NOMO-1 treated with DMSO at 0.1 percent for 48 hours (cell line): ENCODE measurements around the gene BICC1.
A peak's percentile ranks its signal among the peaks of the same experiment; 100 is the strongest.
"Not testable (repeated sequence)": the region's sequence is repeated elsewhere in the genome, so short reads cannot be mapped to it uniquely, and the experiment has no call there.

ENCODE experiments used
- DNase-seq: peaks from one replicate; lab custom pipeline; 2025; ENCODE audit not compliant: unreplicated experiment; lab: John Stamatoyannopoulos, UW

Gene BICC1

GRCh38 chr10:58597211-58597610, 84.5 kb downstream of the BICC1 start:
- DNase-seq: not testable (repeated sequence)

DNA sequence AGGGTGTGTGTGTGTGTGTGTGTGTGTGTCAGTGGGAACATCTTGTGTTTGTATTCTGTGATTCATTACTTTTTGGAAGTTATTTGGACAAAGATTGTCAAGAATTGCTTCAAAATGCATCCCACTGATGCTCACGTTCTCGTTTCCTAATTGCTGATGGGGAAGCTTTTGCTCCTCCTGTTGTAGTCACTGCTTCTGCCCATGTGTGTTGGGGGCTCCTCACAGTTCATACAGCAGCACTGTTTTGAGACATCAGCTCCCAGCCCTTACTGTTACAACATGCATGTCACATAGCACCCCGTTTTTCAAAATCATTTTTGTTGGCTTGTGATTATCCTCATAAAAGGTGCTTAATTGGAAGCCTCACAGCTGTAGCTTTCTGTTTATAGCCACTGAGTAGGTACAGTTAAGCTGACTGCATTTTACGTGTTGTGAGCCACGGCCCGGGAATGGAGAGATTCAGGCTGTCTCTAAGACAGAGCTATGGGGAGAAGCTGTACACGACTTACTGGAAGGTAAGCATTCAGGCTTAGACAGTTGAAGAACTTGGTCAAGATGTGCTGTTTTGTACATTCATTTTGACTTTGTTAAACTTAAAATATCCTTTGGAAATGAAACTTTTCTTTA, 87.4 kb downstream of the BICC1 start:
- DNase-seq: no peak

- DNase-seq: no peak
Observed at GRCh38 chr10:58608351-58608750, 95.7 kb downstream of the BICC1 start.

DNA sequence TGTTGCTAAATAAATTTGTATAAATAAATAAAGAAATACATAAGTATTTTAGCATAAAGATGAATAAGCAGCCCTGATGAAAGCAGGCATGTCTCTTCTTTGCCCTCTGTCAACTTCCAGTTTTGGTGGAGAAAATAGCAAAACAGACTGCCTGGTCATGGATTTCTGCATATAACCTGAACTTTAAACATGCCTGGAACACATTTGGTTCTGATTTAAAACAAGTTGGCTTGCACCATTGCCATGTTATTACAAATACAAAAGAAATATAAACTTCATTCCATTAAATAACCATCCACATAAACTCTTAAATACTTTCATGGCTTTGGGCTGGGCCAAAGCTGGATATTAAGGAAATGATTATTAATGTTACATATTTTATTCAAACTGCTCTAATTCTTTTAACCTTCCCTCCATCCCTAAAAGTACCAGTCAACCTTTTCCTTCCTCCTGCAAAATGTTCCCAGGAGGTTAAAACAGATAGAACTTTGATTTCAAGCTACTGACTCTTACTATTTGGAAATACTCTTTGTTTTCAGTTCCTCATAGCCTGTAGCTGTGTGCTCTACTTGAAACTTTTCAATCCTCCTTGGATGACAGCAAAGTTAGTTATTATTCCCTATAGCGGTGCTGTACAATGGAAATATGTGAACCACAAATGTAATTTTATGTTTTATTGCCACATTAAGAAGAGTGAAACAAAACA, 96.3 kb downstream of the BICC1 start:
- DNase-seq: peak; percentile 4

DNA sequence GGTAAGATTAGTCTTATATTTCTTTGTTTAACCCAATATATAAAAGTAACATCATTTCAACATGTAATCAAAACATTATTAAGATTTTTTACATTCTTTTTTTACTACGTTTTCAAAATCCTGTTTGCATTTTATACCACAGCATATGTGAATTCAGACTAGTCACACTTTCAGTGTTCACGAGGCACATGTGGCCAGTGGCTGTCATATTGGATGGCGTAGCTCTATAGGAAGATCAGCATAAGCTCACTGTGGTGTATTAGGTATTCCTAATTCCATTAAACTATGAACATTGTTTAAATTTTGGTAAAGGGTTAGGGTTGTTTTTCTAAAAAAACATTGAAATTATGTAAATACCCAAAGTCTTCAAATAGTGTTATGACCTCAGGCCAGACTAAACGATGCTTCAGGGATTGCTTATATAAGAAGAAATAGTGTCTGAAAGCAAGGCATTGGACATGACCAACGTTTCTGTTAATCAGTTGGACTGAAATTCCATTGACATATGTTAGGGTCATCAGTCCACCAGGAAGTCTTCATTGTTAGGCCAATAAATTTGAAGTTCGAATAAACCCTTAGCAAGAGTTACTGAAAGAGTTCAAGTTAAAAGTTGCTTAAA, 97.0 kb downstream of the BICC1 start:
- no peak for DNase-seq

- DNase-seq: no peak
Observed at GRCh38 chr10:58615237-58615935, 102.7 kb downstream of the BICC1 start.

DNA sequence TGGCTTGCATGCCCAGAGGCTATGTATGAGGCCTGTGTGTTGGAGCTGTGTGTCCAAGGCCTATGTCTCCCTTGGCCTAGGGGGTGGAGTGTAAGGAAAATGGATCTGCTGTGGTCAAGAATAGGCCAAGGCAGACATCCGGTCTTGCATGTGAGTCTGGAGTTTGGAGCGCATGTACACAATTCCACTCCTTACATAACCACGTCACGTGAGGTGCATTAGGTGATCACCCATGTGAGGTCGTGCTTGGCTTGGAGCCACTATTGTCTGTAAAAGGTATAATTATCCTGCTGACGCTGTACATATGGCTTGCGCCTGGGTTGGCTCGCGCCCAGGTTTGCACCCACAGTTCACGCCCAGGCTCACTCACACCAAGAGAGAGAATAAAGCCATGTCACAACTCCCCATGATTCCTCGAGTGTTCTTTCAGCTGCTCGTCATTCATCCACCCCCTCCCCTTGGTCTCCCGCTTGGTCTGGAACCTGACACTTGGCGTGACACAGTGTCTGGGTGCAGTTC, 105.5 kb downstream of the BICC1 start:
- DNase-seq: no peak

GRCh38 chr10:58621379-58622077, 108.9 kb downstream of the BICC1 start:
- no peak for DNase-seq

DNA sequence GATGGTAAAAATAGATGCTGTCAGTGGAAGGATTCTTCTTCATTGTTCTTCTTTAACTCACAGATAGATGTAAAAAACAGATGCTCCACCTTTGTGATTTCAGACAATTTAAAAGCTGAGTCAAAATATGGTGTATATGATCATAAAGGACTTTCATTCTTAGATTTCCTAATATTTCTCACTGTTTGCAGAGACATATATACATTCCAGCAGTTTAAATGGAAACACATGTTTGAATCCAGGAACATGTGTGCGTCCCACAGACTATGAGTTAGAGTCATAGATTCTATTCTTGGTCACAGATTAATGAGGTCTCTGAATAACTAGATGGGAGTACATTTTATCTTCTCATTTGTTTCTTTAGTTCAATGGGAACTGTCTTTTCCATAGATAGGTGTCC, 109.6 kb downstream of the BICC1 start:
- no peak for DNase-seq

DNA sequence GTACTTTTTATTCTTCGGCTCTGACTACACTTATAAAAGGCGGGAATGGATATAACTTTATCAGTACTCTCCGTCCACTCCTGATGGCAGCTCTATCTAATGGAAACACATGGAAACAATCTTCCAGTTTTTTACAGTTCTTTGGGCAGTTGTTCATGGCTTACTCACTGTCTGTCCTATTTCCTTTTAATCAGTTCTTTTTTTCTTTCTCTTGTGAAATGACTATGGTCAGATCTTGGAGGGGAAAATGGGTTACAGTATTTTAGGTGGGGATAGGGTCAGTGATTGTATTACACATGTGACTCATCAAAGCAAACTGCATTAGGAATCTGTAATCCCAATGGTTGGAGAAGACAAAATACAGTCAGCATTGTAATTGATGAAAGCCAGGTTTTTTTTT, 112.4 kb downstream of the BICC1 start:
- DNase-seq: no peak

DNA sequence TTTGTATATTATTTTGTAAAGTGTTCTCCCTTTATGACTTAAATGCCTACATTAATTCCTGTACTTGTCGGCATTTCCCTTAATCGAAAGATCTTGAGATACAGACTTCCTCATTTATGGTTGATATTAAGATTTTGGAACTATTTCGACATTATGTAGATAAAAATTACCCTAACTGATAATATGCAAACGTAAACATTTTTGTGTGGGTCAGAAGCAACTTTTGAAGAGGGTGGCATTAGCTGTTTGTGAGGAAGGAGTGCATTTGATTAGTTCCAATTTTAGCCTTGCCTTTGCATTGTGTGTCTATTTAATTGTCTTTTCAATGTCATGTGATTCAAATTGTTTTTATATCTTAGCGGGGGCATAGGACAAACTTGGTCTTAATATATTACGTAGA, 114.7 kb downstream of the BICC1 start:
- DNase-seq: peak; percentile 1

GRCh38 chr10:58631715-58632114, 119.0 kb downstream of the BICC1 start:
- no peak for DNase-seq

DNA sequence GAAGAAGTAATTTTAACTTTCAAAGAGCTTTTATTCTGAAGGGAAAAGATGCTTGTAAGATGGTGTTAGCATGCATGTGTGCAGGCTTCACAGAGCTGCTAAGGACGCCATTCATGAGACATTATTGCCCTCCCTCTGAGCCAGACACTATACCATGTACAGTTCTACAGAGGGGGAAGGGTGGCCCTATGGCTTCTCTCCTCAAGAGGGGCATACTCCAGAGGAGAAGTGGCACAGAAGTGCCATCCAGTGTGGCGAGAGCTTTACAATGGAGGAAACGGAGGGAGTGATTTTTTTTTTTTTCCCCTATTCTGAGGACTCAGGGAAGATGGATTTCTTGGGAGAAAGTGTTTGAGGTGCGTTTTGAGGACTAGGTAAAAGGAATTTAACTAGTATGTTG, 119.5 kb downstream of the BICC1 start:
- no peak for DNase-seq

DNA sequence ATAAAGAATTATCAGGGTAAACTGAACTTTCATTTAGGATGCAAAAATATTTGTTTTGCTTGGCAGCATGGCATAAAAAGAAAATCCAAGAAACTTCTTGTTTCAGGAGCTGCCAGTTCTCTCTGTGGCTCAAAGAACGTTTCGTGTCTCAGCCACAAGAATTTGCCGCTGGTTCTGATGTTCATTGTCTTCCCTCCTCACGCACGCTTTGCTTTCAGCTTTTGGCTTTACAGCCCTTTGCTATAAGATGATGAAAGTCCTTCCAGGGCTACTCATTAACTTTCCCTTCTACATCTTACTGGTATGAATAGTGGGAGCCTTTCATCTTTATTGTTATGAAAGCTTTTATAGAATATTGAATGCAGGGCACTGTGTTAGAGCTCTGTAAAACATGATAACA, 124.7 kb downstream of the BICC1 start:
- DNase-seq: no peak

GRCh38 chr10:58638388-58638787, 125.7 kb downstream of the BICC1 start:
- DNase-seq: no peak

DNA sequence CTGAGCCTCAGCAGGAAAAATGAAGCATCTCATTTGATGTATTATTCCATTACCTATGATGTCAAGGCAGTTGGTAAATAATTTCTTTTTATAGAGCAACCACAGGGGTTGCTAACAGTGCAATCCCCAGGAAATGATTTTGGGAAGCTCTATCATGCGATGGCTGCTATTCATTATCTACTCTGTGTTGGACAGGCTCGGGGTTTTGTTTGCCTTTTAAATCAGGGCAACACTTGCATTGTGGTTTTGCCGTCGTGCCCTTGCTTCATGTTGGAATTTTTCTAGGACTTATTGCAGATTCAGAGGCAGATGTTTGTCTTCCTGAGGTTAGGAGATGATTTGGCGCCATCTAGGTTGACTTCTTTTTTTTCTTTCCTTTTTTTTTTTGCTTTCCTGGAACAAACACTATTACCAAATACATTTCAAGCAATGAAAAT, 128.4 kb downstream of the BICC1 start:
- DNase-seq: no peak

DNA sequence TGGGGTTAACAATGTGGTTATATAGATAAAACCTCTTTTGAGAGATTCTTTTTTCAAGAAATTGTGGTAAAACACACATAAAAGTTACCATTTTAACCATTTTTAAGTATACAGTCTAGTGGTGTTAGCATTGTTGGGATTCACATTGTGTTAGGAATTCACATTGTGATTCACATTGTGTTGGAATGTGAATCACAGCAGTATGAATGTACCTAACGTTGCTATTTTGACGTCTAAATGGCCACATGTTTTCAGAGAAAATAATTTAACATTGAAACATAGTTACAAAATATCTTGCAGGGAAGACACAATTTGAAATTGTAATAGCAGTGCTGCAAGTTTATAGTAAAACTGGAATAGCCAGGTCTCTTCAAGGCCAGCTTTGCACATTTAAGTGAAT, 129.0 kb downstream of the BICC1 start:
- DNase-seq: no peak

- no peak for DNase-seq
Observed at GRCh38 chr10:58642283-58642682, 129.6 kb downstream of the BICC1 start.

- no peak for DNase-seq
Observed at GRCh38 chr10:58642916-58643428, 130.3 kb downstream of the BICC1 start.

GRCh38 chr10:58644311-58644710, 131.6 kb downstream of the BICC1 start:
- no peak for DNase-seq
